GM23338 (cell line): ENCODE data around the gene PLXNA2. TPM values are rescaled to one million over a fixed set of nuclear protein-coding genes. Genes with fewer than 3 reads are reported as not detected.

ENCODE experiments used
- ATAC-seq: fragments of 200-7000 bp; cut with Tn5 transposase; 3 replicates; pipeline ENCODE4 v1.9.1; 2020
- DNase-seq: peaks from one replicate; pipeline ENCODE4 v3.0.0-alpha.2; 2015; ENCODE audit warnings: low spot score
- H2AFZ ChIP-seq: fragments of 200-600 bp; sonication (generic); 2 replicates; pipeline ENCODE4 v1.8.0; 2016; ENCODE audit warnings: antibody characterized with exemption, mild to moderate bottlenecking, moderate library complexity
- H3F3A ChIP-seq: fragments of 200-600 bp; sonication (generic); replicated peaks from 2 replicates; pipeline ENCODE4 v1.8.0; 2017; ENCODE audit warnings: antibody characterized with exemption, mixed run types, low read depth
- H3K27ac ChIP-seq: fragments of 200-600 bp; sonication (generic); 2 replicates; pipeline ENCODE4 v1.6.1; 2016; ENCODE audit warnings: low read depth
- H3K27me3 ChIP-seq: fragments of 200-600 bp; sonication (generic); 2 replicates; pipeline ENCODE4 v1.8.0; 2016; ENCODE audit warnings: mild to moderate bottlenecking, mixed run types, moderate library complexity; ENCODE audit not compliant: insufficient read depth
- H3K36me3 ChIP-seq: fragments of 200-600 bp; sonication (generic); 2 replicates; pipeline ENCODE4 v1.8.0; 2016; ENCODE audit warnings: mild to moderate bottlenecking; ENCODE audit not compliant: insufficient read depth
- H3K4me1 ChIP-seq: fragments of 200-600 bp; sonication (generic); 2 replicates; pipeline ENCODE4 v1.8.0; 2016; ENCODE audit warnings: mild to moderate bottlenecking, moderate library complexity; ENCODE audit not compliant: insufficient read depth
- H3K4me2 ChIP-seq: fragments of 200-600 bp; sonication (generic); 2 replicates; pipeline ENCODE4 v1.7.1; 2017; ENCODE audit warnings: mixed run types
- H3K4me3 ChIP-seq: fragments of 200-600 bp; sonication (generic); 2 replicates; pipeline ENCODE4 v1.6.1; 2016; ENCODE audit warnings: mixed run types
- H3K79me2 ChIP-seq: fragments of 200-600 bp; sonication (generic); replicated peaks from 2 replicates; pipeline ENCODE4 v1.8.0; 2017; ENCODE audit warnings: mild to moderate bottlenecking; ENCODE audit not compliant: insufficient read depth
- H3K9me2 ChIP-seq: fragments of 200-600 bp; sonication (generic); 2 replicates; pipeline ENCODE4 v1.8.0; 2017; ENCODE audit not compliant: insufficient read depth
- H4K20me1 ChIP-seq: fragments of 200-600 bp; sonication (generic); replicated peaks from 2 replicates; pipeline ENCODE4 v1.8.0; 2017; ENCODE audit warnings: mild to moderate bottlenecking; ENCODE audit not compliant: insufficient read depth
- H3K27ac Mint-ChIP-seq: 2 replicates; pipeline ENCODE4 v1.8.0; 2020; ENCODE audit warnings: inconsistent platforms, mild to moderate bottlenecking, moderate library complexity, mixed read lengths
- H3K27me3 Mint-ChIP-seq: 3 replicates; pipeline ENCODE4 v1.8.0; 2022; ENCODE audit warnings: low read depth, mild to moderate bottlenecking, moderate library complexity, mixed read lengths, inconsistent platforms; ENCODE audit not compliant: insufficient read depth, poor library complexity
- H3K36me3 Mint-ChIP-seq: 3 replicates; pipeline ENCODE4 v1.8.0; 2021; ENCODE audit warnings: low read depth, mild to moderate bottlenecking, inconsistent platforms, moderate library complexity, mixed read lengths
- H3K4me1 Mint-ChIP-seq: 3 replicates; pipeline ENCODE4 v1.8.0; 2020; ENCODE audit warnings: mild to moderate bottlenecking, inconsistent platforms, mixed read lengths
- H3K4me3 Mint-ChIP-seq: 3 replicates; pipeline ENCODE4 v1.8.0; 2021; ENCODE audit warnings: moderate library complexity, mild to moderate bottlenecking, inconsistent platforms, mixed read lengths
- H3K9me3 Mint-ChIP-seq: 3 replicates; pipeline ENCODE4 v1.8.0; 2020; ENCODE audit warnings: moderate library complexity, mild to moderate bottlenecking, inconsistent platforms, mixed read lengths
- CTCF ChIP-seq, 2 experiments: fragments of 200-600 bp in 1 of 2; sonication (generic) in 1 of 2; conservative IDR thresholded peaks; 2 replicates each; pipeline versions ENCODE4 v1.5.1 to v1.6.1; 2016 to 2017; ENCODE audit warnings: antibody characterized with exemption in 2 of 2, low read depth in 2 of 2, mild to moderate bottlenecking in 2 of 2, moderate library complexity in 1 of 2
- ETS1 ChIP-seq: IDR thresholded peaks from 2 replicates; pipeline ENCODE4 v1.6.1; 2016; ENCODE audit warnings: antibody characterized with exemption
- EZH2 ChIP-seq: fragments of 200-600 bp; sonication (generic); IDR thresholded peaks from one replicate; pipeline ENCODE4 v1.8.0; 2017; ENCODE audit warnings: antibody characterized with exemption, mild to moderate bottlenecking, low read depth; ENCODE audit not compliant: unreplicated experiment
- EZH2phosphoT487 ChIP-seq: fragments of 200-600 bp; sonication (generic); IDR thresholded peaks from one replicate; pipeline ENCODE4 v1.8.1; 2018; ENCODE audit warnings: antibody characterized with exemption; ENCODE audit not compliant: unreplicated experiment
- JUNB ChIP-seq: IDR thresholded peaks from one replicate; pipeline ENCODE4 v1.6.1; 2016; ENCODE audit warnings: antibody characterized with exemption; ENCODE audit not compliant: unreplicated experiment
- POLR2AphosphoS5 ChIP-seq: IDR thresholded peaks from 2 replicates; pipeline ENCODE4 v1.6.1; 2016; ENCODE audit warnings: antibody characterized with exemption, low read depth
- REST ChIP-seq: IDR thresholded peaks from one replicate; pipeline ENCODE4 v1.6.1; 2018; ENCODE audit warnings: antibody characterized with exemption; ENCODE audit not compliant: unreplicated experiment
- STAT1 ChIP-seq: IDR thresholded peaks from one replicate; pipeline ENCODE4 v1.6.1; 2016; ENCODE audit warnings: antibody characterized with exemption; ENCODE audit not compliant: unreplicated experiment
- ZNF114 ChIP-seq: fragments of 250-450 bp; sonication (Bioruptor Pico); IDR thresholded peaks from 2 replicates; pipeline ENCODE4 v1.5.0; 2020; ENCODE audit warnings: mild to moderate bottlenecking, moderate library complexity
- ZNF331 ChIP-seq: fragments of 250-450 bp; sonication (Bioruptor Pico); IDR thresholded peaks from 2 replicates; pipeline ENCODE4 v1.5.0; 2020; ENCODE audit warnings: low read depth, mild to moderate bottlenecking, moderate library complexity
- ZNF462 ChIP-seq: fragments of 250-450 bp; sonication (Bioruptor Pico); IDR thresholded peaks from 2 replicates; pipeline ENCODE4 v1.5.0; 2020; ENCODE audit warnings: mild to moderate bottlenecking, moderate library complexity
- polyA plus RNA-seq: library from polyadenylated mRNA; unstranded; fragments of >200 nt; fragmentation: Nextera tagmentation; extraction: Ambion mirVana; gene quantifications from 2 replicates; pipeline ENCODE4 v1.2.1, GENCODE V29; 2016
- total RNA-seq: library from RNA; depleted of rRNA; stranded (reverse); fragments of >200 nt; shearing (Covaris generic); gene quantifications from 2 replicates; pipeline ENCODE4 v1.2.3, GENCODE V29; 2014

The PLXNA2 gene
- total and polyA plus RNA-seq, 2 experiments from 2014 or later = 0.40 to 1.8 TPM

- H3K4me3 Mint-ChIP-seq = no peak overlapping the region
- Histone ChIP-seq H3K9me2 (peaks cover 5% of the 10 kb centered on the region), H4K20me1 (no peaks in the 10 kb centered on the region), H3K4me2 (no peak overlapping the region), H3F3A (no peaks in the 10 kb centered on the region), H3K36me3 (no peaks in the 10 kb centered on the region), H2AFZ (no peak overlapping the region), H3K27me3 (no peaks in the 10 kb centered on the region), H3K27ac (no peak overlapping the region), H3K79me2 (no peaks in the 10 kb centered on the region), H3K4me1 (no peaks in the 10 kb centered on the region), H3K4me3 (no peak overlapping the region)
- H3K27me3 Mint-ChIP-seq = peaks cover 17% of the 10 kb centered on the region
- H3K27ac Mint-ChIP-seq = no peak overlapping the region
- ATAC-seq = peak; percentile 30; the same call in 2 of the 3 replicates
- no peak for TF ChIP-seq CTCF (conservative IDR thresholded peaks at IDR 0.05; ENCODE audit: low read depth in 2 of 2)
- no peak for TF ChIP-seq EZH2phosphoT487
- TF ChIP-seq STAT1 = no peak
- TF ChIP-seq JUNB = no peak
- TF ChIP-seq REST = no peak
- TF ChIP-seq ZNF114 (CRISPR knock-in tag) = no peak
- no peak for TF ChIP-seq ZNF462 (CRISPR knock-in tag)
- TF ChIP-seq EZH2 = no peak
- TF ChIP-seq POLR2AphosphoS5 = no peak
- no peak for TF ChIP-seq ETS1
- no peak for TF ChIP-seq ZNF331 (CRISPR knock-in tag)
- H3K4me1 Mint-ChIP-seq = peaks cover 17% of the 10 kb centered on the region
- H3K9me3 Mint-ChIP-seq = no peaks in the 10 kb centered on the region; the same call in 2 of the 3 replicates
- H3K36me3 Mint-ChIP-seq = no peaks in the 10 kb centered on the region
- DNase-seq = peak; percentile 23
Measured at GRCh38 chr1:208026880-208027438, 217.2 kb downstream of the PLXNA2 start.
